Choroid plexus epithelial cell (primary cell): ENCODE results near the gene CPA1.

ENCODE experiments used
- DNase-seq: peaks from one replicate; pipeline ENCODE4 v3.0.0-alpha.2; 2010; ENCODE audit warnings: low read depth
- H3K4me3 ChIP-seq: 2 replicates; pipeline ENCODE4 v1.5.1; 2011; ENCODE audit warnings: low read depth, mild to moderate bottlenecking, control low read depth, low read length, moderate library complexity
- TF ChIP-seq, protein P1 (sequence below): conservative IDR thresholded peaks from 2 replicates; pipeline ENCODE4 v1.5.1; 2011; ENCODE audit warnings: low read depth, mild to moderate bottlenecking, control low read depth, inconsistent platforms, low read length, moderate library complexity

Gene CPA1

DNA sequence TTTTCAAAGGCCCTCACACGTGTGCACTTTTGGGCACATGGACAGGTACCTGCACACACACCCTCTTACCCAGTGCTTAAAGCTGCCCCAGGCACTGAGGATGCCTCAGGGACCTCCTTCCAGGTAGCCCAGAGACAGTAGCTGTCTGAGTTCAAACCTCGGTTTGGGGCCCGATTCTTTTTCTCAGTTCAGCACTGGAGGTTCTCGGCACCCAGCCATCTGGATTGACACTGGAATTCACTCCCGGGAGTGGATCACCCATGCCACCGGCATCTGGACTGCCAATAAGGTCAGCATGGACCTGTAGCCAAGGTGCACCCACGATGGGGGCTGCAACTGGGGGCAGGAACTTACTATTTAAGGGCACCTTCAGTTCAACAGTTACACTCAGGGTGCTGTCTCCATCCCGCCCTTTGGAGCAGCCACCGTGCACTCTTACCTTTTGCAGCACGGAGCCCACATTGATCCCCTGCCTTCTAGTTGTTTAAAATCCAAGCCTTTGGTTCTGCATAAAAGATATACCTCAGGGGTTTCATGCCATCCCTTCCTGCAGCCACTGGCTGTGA, 18.0 kb upstream of the CPA1 start:
- TF ChIP-seq, protein P1, sequence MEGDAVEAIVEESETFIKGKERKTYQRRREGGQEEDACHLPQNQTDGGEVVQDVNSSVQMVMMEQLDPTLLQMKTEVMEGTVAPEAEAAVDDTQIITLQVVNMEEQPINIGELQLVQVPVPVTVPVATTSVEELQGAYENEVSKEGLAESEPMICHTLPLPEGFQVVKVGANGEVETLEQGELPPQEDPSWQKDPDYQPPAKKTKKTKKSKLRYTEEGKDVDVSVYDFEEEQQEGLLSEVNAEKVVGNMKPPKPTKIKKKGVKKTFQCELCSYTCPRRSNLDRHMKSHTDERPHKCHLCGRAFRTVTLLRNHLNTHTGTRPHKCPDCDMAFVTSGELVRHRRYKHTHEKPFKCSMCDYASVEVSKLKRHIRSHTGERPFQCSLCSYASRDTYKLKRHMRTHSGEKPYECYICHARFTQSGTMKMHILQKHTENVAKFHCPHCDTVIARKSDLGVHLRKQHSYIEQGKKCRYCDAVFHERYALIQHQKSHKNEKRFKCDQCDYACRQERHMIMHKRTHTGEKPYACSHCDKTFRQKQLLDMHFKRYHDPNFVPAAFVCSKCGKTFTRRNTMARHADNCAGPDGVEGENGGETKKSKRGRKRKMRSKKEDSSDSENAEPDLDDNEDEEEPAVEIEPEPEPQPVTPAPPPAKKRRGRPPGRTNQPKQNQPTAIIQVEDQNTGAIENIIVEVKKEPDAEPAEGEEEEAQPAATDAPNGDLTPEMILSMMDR, result no peak
- DNase-seq, result no peak
- no peak overlapping the region for H3K4me3 ChIP-seq

DNA sequence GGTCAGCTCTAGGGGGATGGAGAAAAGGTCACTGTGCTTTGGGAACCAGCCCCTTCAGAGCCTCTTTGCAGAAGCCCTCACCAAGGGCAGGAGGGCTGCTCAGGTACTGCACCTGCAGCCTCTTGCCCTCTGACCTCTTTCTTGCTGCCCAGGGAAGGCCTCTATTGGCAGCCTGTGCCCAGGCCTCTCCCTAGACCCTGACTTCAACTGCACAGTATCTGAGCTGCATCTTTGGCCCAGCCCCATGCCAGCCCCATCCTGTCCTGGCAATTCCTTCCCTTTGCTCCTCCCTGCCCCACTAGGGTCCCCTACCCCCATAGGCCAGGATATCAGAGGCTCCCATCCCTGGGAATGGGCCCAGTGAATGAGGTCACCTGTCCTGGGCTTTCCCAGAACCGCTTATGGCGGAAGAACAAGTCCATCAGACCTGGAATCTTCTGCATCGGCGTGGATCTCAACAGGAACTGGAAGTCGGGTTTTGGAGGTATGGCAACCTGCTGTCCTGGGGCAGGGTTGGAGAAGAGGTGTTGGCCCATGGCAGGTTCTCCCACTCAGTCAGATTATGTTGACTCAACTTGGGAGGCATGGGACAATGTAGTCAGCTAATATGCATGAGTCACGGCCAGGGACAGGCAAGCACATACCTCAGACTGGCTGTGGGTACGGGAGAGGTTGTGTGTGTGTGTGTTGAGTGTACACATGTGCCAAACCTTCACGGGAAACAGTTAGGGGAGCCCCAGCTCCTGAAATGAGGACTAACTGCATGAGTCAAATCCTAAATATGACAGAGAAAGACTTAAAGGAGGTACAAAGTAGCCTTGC, 17.1 kb upstream of the CPA1 start:
- peak; percentile 94 for DNase-seq
- TF ChIP-seq, protein P1, result no peak

DNA sequence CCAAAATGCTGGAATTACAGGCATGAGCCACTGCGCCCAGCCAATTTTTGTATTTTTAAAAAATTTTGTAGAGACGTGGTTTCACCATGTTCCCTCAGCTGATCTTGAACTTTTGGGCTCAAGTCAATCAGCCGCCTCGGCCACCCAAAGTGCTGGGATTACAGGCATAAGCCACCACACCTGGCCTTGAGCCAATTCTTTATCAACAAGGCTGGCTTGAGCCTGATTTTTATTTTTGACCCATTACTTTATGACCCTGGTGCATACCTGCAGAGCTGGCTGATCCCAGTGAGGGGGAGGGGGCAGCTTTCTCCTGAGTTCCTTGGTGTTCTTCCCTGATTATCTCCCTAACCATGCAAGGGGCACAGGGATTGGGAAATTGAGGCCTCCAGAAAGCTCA, 15.8 kb upstream of the CPA1 start:
- no peak for DNase-seq
- no peak overlapping the region for H3K4me3 ChIP-seq
- TF ChIP-seq, protein P1, result no peak

More for the DNA sequence above, 17.1 kb upstream of the CPA1 start:
- no peak overlapping the region for H3K4me3 ChIP-seq

DNA sequence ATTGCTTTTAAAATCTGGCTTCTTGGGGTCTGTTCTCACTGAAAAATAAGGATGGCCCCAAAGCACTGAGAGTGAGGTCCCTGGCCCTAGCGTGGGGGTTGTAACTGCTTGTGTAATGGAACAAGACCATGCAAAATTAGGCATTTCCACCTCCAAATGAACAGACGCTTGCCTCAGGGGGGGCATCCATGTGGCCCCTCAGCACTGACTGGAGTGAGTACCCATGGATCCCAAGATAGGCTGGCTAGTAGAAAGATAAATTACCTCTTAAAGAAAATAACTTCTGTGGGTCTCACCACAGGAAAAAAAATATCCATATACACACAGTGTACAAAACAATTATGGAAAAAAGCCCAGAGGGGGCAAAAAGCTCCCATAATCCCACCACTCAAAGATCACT, 15.2 kb upstream of the CPA1 start:
- TF ChIP-seq, protein P1, result no peak
- no peak for DNase-seq

DNA sequence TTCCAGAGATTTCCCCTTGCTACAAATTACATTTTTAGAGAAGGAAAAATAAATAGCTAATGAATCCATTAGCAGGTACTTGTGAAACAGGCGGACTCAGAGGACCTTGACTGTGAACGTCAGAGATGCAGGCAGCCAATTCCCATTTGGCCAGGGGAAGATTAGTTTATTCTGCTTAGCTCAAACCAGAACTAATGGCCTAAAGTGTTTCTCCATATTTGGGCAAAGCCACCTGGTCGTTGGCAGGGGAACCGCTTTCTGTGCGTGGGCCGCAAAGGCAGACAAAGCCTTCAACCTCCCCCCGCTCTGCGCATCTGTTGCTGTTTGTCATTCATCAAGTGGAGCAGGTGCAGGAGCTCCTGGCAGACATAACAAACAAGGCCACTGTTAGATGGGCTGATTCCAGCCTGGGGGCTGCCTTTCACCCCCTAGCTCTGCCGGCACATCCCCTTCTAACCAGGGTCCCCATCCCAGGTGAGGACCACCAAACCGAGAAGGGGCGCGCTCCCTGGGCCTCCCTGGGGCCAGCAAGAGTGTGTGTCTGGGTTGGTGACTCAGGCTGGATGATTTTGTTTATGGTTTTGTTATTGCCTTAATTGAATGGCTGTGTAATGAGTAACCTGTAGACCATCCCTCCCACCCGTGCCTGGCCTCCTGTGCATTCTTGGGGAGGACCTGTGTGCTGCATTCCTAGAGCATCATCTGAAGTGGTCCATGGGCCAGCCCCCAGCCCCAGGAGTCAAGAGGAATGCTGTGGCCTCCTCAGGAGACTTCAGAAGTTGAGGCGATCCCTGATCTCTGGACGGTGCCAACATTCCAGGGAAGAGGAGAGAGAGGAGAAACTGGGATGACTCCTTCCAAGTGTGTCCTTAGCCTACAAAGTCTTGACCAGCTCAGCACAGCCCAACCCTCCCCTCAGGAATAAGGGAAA, 14.5 kb upstream of the CPA1 start:
- TF ChIP-seq, protein P1, result no peak
- no peak overlapping the region for H3K4me3 ChIP-seq
- peak; percentile 51 for DNase-seq

More for the DNA sequence above, 15.2 kb upstream of the CPA1 start:
- no peak overlapping the region for H3K4me3 ChIP-seq

DNA sequence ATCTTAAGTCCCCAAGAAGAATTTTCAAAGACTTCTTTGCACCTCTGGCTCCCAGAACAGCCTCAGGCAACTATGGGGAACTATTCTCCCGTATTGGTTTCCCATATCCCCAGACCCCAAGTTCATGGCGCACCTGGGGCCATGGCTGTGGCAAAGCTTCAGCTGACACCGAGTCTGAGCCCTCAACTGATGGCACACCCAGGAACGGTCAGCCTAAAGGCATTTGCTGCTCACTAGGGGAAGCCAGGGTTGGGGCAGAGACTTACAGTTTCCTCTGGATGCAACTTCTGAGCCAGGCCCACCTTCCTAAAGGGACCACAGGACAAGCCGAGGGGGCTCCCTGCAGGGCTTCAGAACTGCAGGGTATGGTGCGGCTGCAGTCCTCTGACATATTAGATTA, 13.7 kb upstream of the CPA1 start:
- TF ChIP-seq, protein P1, result no peak
- no peak for DNase-seq
- H3K4me3 ChIP-seq, result no peak overlapping the region
